CD8-positive, alpha-beta memory T cell (primary cell): Measurements from ENCODE around the gene CD79A. TPM values are rescaled to one million over a fixed set of nuclear protein-coding genes. Genes with fewer than 3 reads are reported as not detected.

Experiments
- CTCF ChIA-PET: fragments of 350-600 bp; sonication (Branson Sonifier 250); formaldehyde crosslinking; loops from one replicate; lab custom pipeline; 2021; ENCODE audit warnings: antibody characterized with exemption; lab: Charles Lee
- POLR2A ChIA-PET: fragments of 350-600 bp; sonication (Branson Sonifier 250); formaldehyde crosslinking; loops from one replicate; lab custom pipeline; 2021; ENCODE audit warnings: antibody characterized with exemption; lab: Charles Lee
- DNase-seq, 5 donors: peaks; one replicate each; pipeline versions ENCODE4 v3.0.0 to v3.0.0-alpha.2; 2020 to 2022; ENCODE audit warnings: mixed read lengths in 1 of 5
- H3K27ac ChIP-seq: one replicate; pipeline ENCODE4 v1.7.0; 2013; ENCODE audit warnings: low read depth, mild to moderate bottlenecking, low read length, moderate library complexity
- H3K27me3 ChIP-seq: 2 replicates; pipeline ENCODE4 v1.7.0; 2013; ENCODE audit warnings: low read length, mild to moderate bottlenecking; ENCODE audit not compliant: insufficient read depth, poor library complexity, severe bottlenecking
- H3K36me3 ChIP-seq: 2 replicates; pipeline ENCODE4 v1.7.0; 2013; ENCODE audit warnings: mild to moderate bottlenecking, low read length, moderate library complexity; ENCODE audit not compliant: insufficient read depth
- H3K4me1 ChIP-seq: 2 replicates; pipeline ENCODE4 v1.7.0; 2013; ENCODE audit warnings: mild to moderate bottlenecking, low read length, moderate library complexity; ENCODE audit not compliant: insufficient read depth
- H3K4me3 ChIP-seq: 2 replicates; pipeline ENCODE4 v1.7.0; 2013; ENCODE audit warnings: mild to moderate bottlenecking, low read length
- H3K9me3 ChIP-seq: 2 replicates; pipeline ENCODE4 v1.7.0; 2013; ENCODE audit warnings: mild to moderate bottlenecking, low read length
- H3K27ac Mint-ChIP-seq, 8 donors: one replicate each; pipeline ENCODE4 v1.8.0; 2020 to 2021; ENCODE audit warnings: mixed read lengths in 8 of 8, mild to moderate bottlenecking in 6 of 8, inconsistent platforms in 3 of 8, moderate library complexity in 3 of 8
- H3K27me3 Mint-ChIP-seq, 2 donors: one replicate each; pipeline ENCODE4 v1.8.0; 2020 to 2021; ENCODE audit warnings: mixed read lengths in 2 of 2, mild to moderate bottlenecking in 1 of 2, moderate library complexity in 1 of 2
- H3K36me3 Mint-ChIP-seq, 3 donors: one replicate each; pipeline ENCODE4 v1.8.0; 2020 to 2021; ENCODE audit warnings: mixed read lengths in 3 of 3, inconsistent platforms in 1 of 3, mild to moderate bottlenecking in 1 of 3
- H3K4me1 Mint-ChIP-seq, 3 donors: one replicate each; pipeline ENCODE4 v1.8.0; 2020 to 2021; ENCODE audit warnings: mixed read lengths in 3 of 3, inconsistent platforms in 1 of 3, mild to moderate bottlenecking in 1 of 3
- H3K4me3 Mint-ChIP-seq, 7 donors: one replicate each; pipeline ENCODE4 v1.8.0; 2020 to 2021; ENCODE audit warnings: mixed read lengths in 7 of 7, mild to moderate bottlenecking in 6 of 7, moderate library complexity in 4 of 7, inconsistent platforms in 2 of 7
- H3K9me3 Mint-ChIP-seq, 5 donors: one replicate each; pipeline ENCODE4 v1.8.0; 2020 to 2022; ENCODE audit warnings: mixed read lengths in 5 of 5, mild to moderate bottlenecking in 3 of 5, moderate library complexity in 2 of 5, inconsistent platforms in 1 of 5
- polyA plus RNA-seq: library from polyadenylated mRNA; unstranded; fragments of 300-500 nt; fragmentation: Illumina TruSeq; gene quantifications from one replicate; pipeline ENCODE4 v1.2.3, GENCODE V29; 2021
- total RNA-seq, 2 experiments: library from RNA; stranded (reverse); gene quantifications; one replicate each; pipeline ENCODE4 v1.2.3, GENCODE V29; 2021

The CD79A gene
- total and polyA plus RNA-seq, 3 experiments from 2014 or later: 1.3 to 9.4 (median 2.2) TPM

- no peaks in the 10 kb centered on the region for H3K9me3 ChIP-seq
- CTCF ChIA-PET: interaction anchor here (0.6 to 4.5 kb wide), 24 partner anchors 8 to 904 kb away, joined by 3 to 85 read pairs (median 4); partner anchors contain the start of genes ARHGEF1 and RABAC1
- H3K36me3 ChIP-seq: peaks cover 37% of the 10 kb centered on the region
- peaks cover 48% of the 10 kb centered on the region for H3K4me1 ChIP-seq
- H3K4me3 ChIP-seq: peak within 1 kb of the TSS; percentile 79
- H3K9me3 Mint-ChIP-seq: no peaks in the 10 kb centered on the region
- H3K27ac Mint-ChIP-seq: peak within 1 kb of the TSS; percentile 86 to 100 (median 96)
- H3K4me1 Mint-ChIP-seq: peaks cover 43 to 50% (median 46%) of the 10 kb centered on the region in 3 donors
- H3K27me3 Mint-ChIP-seq: peaks cover 0 to 4% of the 10 kb centered on the region in 2 donors
- POLR2A ChIA-PET: interaction anchor here (0.7 to 3.7 kb wide), 14 partner anchors 9 to 596 kb away, joined by 3 to 72 read pairs (median 9); partner anchors contain the start of genes ERFL, HNRNPUL1 and RABAC1
- peak within 1 kb of the TSS; percentile 93 for H3K27ac ChIP-seq
- peak within 1 kb of the TSS; percentile 88 to 99 (median 92) for H3K4me3 Mint-ChIP-seq
- H3K27me3 ChIP-seq: no peaks in the 10 kb centered on the region
- peak; percentile 96 to 99 (median 98) for DNase-seq
- H3K36me3 Mint-ChIP-seq: peaks cover 5 to 49% (median 20%) of the 10 kb centered on the region in 3 donors
These were observed 17.3 kb upstream of the CD79A start, which contains the start of gene RPS19 for GRCh38 chr19:41859618-41860418. Gene RPS19 (plus strand): TSS chr19:41860255. CDS start chr19:41860775, 520 bp downstream.

- ChIA-PET POLR2A (interaction anchor here (1.0 to 3.7 kb wide), 14 partner anchors 8 to 596 kb away, joined by 3 to 72 read pairs (median 8); partner anchors contain the start of genes ERFL, HNRNPUL1 and RABAC1), CTCF (interaction anchor here (1.0 to 4.5 kb wide), 19 partner anchors 8 to 384 kb away, joined by 3 to 85 read pairs (median 6); partner anchors contain the start of genes ARHGEF1 and RABAC1)
- Mint-ChIP-seq H3K4me1 (peaks cover 46 to 55% (median 51%) of the 10 kb centered on the region in 3 donors), H3K4me3 (peak overlapping the region; percentile 87 to 99 (median 92)), H3K9me3 (no peaks in the 10 kb centered on the region), H3K27me3 (peaks cover 0 to 4% of the 10 kb centered on the region in 2 donors), H3K27ac (peak overlapping the region; percentile 85 to 100 (median 94)), H3K36me3 (peaks cover 5 to 55% (median 20%) of the 10 kb centered on the region in 3 donors)
- Histone ChIP-seq H3K27ac (peak overlapping the region; percentile 93), H3K36me3 (peaks cover 44% of the 10 kb centered on the region), H3K4me1 (peaks cover 55% of the 10 kb centered on the region), H3K4me3 (peak overlapping the region; percentile 79), H3K27me3 (no peaks in the 10 kb centered on the region), H3K9me3 (no peaks in the 10 kb centered on the region)
- DNase-seq: no peak
These were observed 16.5 kb upstream of the CD79A start for GRCh38 chr19:41860419-41861115.

- peaks cover 48% of the 10 kb centered on the region for H3K36me3 ChIP-seq
- no peaks in the 10 kb centered on the region for H3K9me3 ChIP-seq
- peak overlapping the region; percentile 79 for H3K4me3 ChIP-seq
- ChIA-PET POLR2A (interaction anchor here (1.0 to 3.7 kb wide), 6 partner anchors 12 to 97 kb away, joined by 3 to 72 read pairs (median 22); partner anchors contain the start of gene RABAC1), CTCF (interaction anchor here (2.0 to 4.5 kb wide), 8 partner anchors 11 to 97 kb away, joined by 7 to 85 read pairs (median 26); partner anchors contain the start of genes ARHGEF1 and RABAC1)
- Mint-ChIP-seq H3K27ac (peak overlapping the region; percentile 85 to 100 (median 94)), H3K27me3 (peaks cover 0 to 4% of the 10 kb centered on the region in 2 donors), H3K9me3 (no peaks in the 10 kb centered on the region), H3K36me3 (peaks cover 5 to 58% (median 20%) of the 10 kb centered on the region in 3 donors), H3K4me3 (peak overlapping the region; percentile 87 to 99 (median 92)), H3K4me1 (peaks cover 48 to 58% (median 53%) of the 10 kb centered on the region in 3 donors)
- H3K27ac ChIP-seq: peak overlapping the region; percentile 93
- peaks cover 57% of the 10 kb centered on the region for H3K4me1 ChIP-seq
- no peaks in the 10 kb centered on the region for H3K27me3 ChIP-seq
- no peak for DNase-seq
These were observed 15.8 kb upstream of the CD79A start for GRCh38 chr19:41861116-41861768.

DNA sequence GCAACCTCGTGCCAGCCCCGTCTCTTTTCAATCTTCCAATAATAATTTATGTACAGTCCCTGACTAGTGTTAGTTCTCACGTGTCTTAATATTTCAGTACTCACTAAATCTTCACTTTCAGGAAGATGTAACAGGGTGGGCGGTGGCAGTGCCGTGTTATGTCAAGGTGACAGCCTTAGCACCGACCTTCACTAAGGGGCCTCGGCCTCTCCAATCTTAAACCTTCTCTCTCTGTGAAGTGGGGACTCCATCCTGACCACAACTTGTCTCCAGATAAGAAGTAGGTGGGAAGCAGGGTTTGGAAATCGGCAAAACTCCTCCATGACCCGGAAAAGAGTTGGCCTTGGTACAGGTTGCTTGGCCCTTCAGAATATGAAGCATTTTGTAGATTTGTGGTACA, 15.2 kb upstream of the CD79A start:
- H3K27ac Mint-ChIP-seq: peak overlapping the region; percentile 51 to 100 (median 92)
- Histone ChIP-seq H3K9me3 (no peaks in the 10 kb centered on the region), H3K27ac (peak overlapping the region; percentile 93), H3K27me3 (no peaks in the 10 kb centered on the region), H3K4me1 (peaks cover 62% of the 10 kb centered on the region), H3K4me3 (no peak overlapping the region), H3K36me3 (peaks cover 49% of the 10 kb centered on the region)
- peaks cover 51 to 62% (median 56%) of the 10 kb centered on the region in 3 donors for H3K4me1 Mint-ChIP-seq
- peaks cover 5 to 62% (median 20%) of the 10 kb centered on the region in 3 donors for H3K36me3 Mint-ChIP-seq
- H3K27me3 Mint-ChIP-seq: peaks cover 0 to 4% of the 10 kb centered on the region in 2 donors
- no peaks in the 10 kb centered on the region for H3K9me3 Mint-ChIP-seq
- CTCF ChIA-PET: interaction anchor here (0.7 to 16.3 kb wide), 8 partner anchors 10 to 173 kb away, joined by 3 to 227 read pairs (median 31); partner anchors contain the start of genes ARHGEF1 and RABAC1
- POLR2A ChIA-PET: interaction anchor here (1.0 to 3.7 kb wide), 5 partner anchors 11 to 84 kb away, joined by 3 to 72 read pairs (median 24); no protein-coding TSS in a partner anchor
- no peak for DNase-seq
- H3K4me3 Mint-ChIP-seq: peak overlapping the region; percentile 87 to 99 (median 92)

DNA sequence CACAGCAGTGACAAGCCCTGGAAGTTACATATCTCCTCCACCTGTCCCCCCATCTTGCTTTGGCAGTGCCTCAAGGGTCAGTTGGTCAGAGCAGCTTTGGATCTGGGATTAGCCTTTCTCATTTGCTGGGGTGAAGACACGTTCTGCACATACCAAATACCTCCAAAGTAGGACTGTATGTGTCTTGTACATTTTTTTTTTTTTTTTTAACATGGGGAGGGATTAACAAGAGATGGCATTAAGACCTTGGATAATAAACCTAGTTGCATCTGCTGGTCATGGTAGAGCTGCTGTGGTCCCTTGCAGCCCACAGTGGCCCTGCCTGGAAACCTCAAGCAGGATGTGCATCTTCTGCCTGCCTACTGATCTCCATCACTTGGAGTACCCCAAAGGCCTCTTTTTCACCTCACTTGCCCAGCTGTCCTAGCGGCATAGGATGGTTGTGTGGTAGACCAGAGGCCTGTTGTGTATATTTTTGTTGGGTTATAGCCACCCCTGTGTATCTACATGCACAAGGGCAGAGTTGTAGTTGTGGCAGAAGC, 14.6 kb upstream of the CD79A start:
- H3K36me3 ChIP-seq: peaks cover 49% of the 10 kb centered on the region
- Mint-ChIP-seq H3K36me3 (peaks cover 5 to 66% (median 20%) of the 10 kb centered on the region in 3 donors), H3K27ac (peak overlapping the region; percentile 51 to 95 (median 82)), H3K9me3 (no peaks in the 10 kb centered on the region), H3K4me1 (peaks cover 51 to 62% (median 56%) of the 10 kb centered on the region in 3 donors), H3K4me3 (peak overlapping the region; percentile 62 to 94 (median 90)), H3K27me3 (no peaks in the 10 kb centered on the region)
- H3K27me3 ChIP-seq: no peaks in the 10 kb centered on the region
- no peaks in the 10 kb centered on the region for H3K9me3 ChIP-seq
- H3K4me1 ChIP-seq: peaks cover 69% of the 10 kb centered on the region
- DNase-seq: peak in 1 of 5 donors; percentile 26
- CTCF ChIA-PET: interaction anchor here (0.7 to 16.3 kb wide), 5 partner anchors 12 to 172 kb away, joined by 3 to 227 read pairs (median 3); partner anchors contain the start of gene ARHGEF1
- POLR2A ChIA-PET: interaction anchor here (0.6 to 1.3 kb wide), 6 partner anchors 9 to 83 kb away, joined by 3 to 7 read pairs (median 4); no protein-coding TSS in a partner anchor
- peak overlapping the region; percentile 93 for H3K27ac ChIP-seq
- H3K4me3 ChIP-seq: peak overlapping the region; percentile 7

GRCh38 chr19:41863209-41863931, 13.7 kb upstream of the CD79A start:
- no peaks in the 10 kb centered on the region for H3K27me3 Mint-ChIP-seq
- no peaks in the 10 kb centered on the region for H3K9me3 ChIP-seq
- H3K4me1 ChIP-seq: peaks cover 78% of the 10 kb centered on the region
- H3K27ac Mint-ChIP-seq: peak overlapping the region; percentile 29 to 89 (median 74)
- H3K27me3 ChIP-seq: no peaks in the 10 kb centered on the region
- ChIA-PET POLR2A (interaction anchor here (0.6 to 1.3 kb wide), 7 partner anchors 8 to 1293 kb away, joined by 3 to 7 read pairs (median 4); no protein-coding TSS in a partner anchor), CTCF (interaction anchor here (0.9 to 16.3 kb wide), 5 partner anchors 11 to 172 kb away, joined by 3 to 227 read pairs (median 5); partner anchors contain the start of gene ARHGEF1)
- peak overlapping the region; percentile 12 for H3K27ac ChIP-seq
- H3K36me3 Mint-ChIP-seq: peaks cover 5 to 74% (median 24%) of the 10 kb centered on the region in 3 donors
- no peak for DNase-seq
- H3K4me3 ChIP-seq: no peak overlapping the region
- no peaks in the 10 kb centered on the region for H3K9me3 Mint-ChIP-seq
- peaks cover 52% of the 10 kb centered on the region for H3K36me3 ChIP-seq
- peak overlapping the region in 4 of 7 donors; percentile 47 to 90 (median 86) for H3K4me3 Mint-ChIP-seq
- H3K4me1 Mint-ChIP-seq: peaks cover 59 to 70% (median 64%) of the 10 kb centered on the region in 3 donors
